ENCODE results near the gene ZNF280A. TPM values are rescaled to one million over a fixed set of nuclear protein-coding genes. Genes with fewer than 3 reads are reported as not detected.

Gene ZNF280A
- total RNA-seq, 1 experiment from 2014 or later, result 0.81 TPM

DNA sequence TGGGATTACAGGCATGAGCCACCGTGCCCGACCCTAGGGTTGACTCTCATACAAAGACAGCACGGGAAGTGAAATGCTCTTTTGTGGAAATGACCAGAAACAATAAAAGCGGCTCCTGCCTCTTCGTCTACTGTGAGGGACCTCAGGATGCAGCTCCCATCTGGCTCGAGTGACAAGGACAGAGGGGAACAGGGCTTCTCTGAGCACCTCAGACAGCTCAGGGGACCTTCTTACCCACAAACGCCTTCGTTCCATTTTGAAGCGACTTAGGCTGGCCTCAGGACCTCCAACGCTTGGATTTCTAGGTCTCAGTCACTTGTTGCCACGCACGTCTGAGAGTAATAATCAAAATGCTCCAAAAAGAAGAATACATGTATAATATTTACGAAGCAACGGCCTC is 36.5 kb upstream of the ZNF280A start:
- CTCF ChIA-PET, result no interaction called here
- H3K4me2 ChIP-seq (ENCODE audit: low read length), result no peak overlapping the region
- H2AFZ ChIP-seq (ENCODE audit: low read depth, low read length, poor library complexity, severe bottlenecking), result no peak overlapping the region
- RAD21 ChIA-PET (ENCODE audit: low non-redundant PET in 1 of 2, low total read pairs in 2 of 2, uncharacterized antibody in 2 of 2, unreplicated experiment in 2 of 2), result no interaction called here
- no peak overlapping the region for H3K27ac ChIP-seq (ENCODE audit: low read depth, low read length)
- intact Hi-C loops (cut with micrococcal nuclease), result no loop called here
- TF ChIP-seq CEBPB (IDR thresholded peaks at IDR 0.05; ENCODE audit: low read depth) (no peak), SIN3A (IDR thresholded peaks at IDR 0.05; ENCODE audit: low read depth) (no peak), JUND (IDR thresholded peaks at IDR 0.05) (no peak), EZH2phosphoT487 (IDR thresholded peaks at IDR 0.05; ENCODE audit: borderline replicate concordance) (no peak)
- TF ChIP-seq, protein P1, sequence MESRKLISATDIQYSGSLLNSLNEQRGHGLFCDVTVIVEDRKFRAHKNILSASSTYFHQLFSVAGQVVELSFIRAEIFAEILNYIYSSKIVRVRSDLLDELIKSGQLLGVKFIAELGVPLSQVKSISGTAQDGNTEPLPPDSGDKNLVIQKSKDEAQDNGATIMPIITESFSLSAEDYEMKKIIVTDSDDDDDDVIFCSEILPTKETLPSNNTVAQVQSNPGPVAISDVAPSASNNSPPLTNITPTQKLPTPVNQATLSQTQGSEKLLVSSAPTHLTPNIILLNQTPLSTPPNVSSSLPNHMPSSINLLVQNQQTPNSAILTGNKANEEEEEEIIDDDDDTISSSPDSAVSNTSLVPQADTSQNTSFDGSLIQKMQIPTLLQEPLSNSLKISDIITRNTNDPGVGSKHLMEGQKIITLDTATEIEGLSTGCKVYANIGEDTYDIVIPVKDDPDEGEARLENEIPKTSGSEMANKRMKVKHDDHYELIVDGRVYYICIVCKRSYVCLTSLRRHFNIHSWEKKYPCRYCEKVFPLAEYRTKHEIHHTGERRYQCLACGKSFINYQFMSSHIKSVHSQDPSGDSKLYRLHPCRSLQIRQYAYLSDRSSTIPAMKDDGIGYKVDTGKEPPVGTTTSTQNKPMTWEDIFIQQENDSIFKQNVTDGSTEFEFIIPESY (IDR thresholded peaks at IDR 0.05; ENCODE audit: extremely low read depth, insufficient replicate concordance, low read length), result no peak
- TF ChIP-seq, protein P2, sequence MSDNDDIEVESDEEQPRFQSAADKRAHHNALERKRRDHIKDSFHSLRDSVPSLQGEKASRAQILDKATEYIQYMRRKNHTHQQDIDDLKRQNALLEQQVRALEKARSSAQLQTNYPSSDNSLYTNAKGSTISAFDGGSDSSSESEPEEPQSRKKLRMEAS (IDR thresholded peaks at IDR 0.05), result no peak
- H3K36me3 ChIP-seq (ENCODE audit: control insufficient read depth in 1 of 2, insufficient read depth in 2 of 2, low read length in 2 of 2), result 0 out of 4 replicates have a peak, but pooled peaks cover 0 to 3% of the 10 kb centered on the region in 2 experiments
- H3K9me2 ChIP-seq (ENCODE audit: insufficient read depth), result no peaks in the 10 kb centered on the region
- H3K9ac ChIP-seq (ENCODE audit: low read length), result no peak overlapping the region
- no peaks in the 10 kb centered on the region for H3K9me3 ChIP-seq (ENCODE audit: control insufficient read depth in 1 of 2, insufficient read depth in 1 of 2, low read depth in 1 of 2, low read length in 2 of 2)
- H3K4me1 ChIP-seq (ENCODE audit: control insufficient read depth in 1 of 2, insufficient read depth in 2 of 2, low read length in 2 of 2), result peaks cover 0 to 11% of the 10 kb centered on the region in 2 experiments; a peak in 2 of 4 replicates
- POLR2A ChIA-PET, result no interaction called here
- no peaks in the 10 kb centered on the region for H4K20me1 ChIP-seq (ENCODE audit: insufficient read depth)
- no peaks in the 10 kb centered on the region for H3K79me2 ChIP-seq (ENCODE audit: insufficient read depth, low read length)
- DNase-seq (ENCODE audit: low read depth, low spot score) (no peak), ATAC-seq (no peak)
- no TSS peak for BruUV-seq (replicated peaks)
- H3K4me3 ChIP-seq (replicated peaks in 1 of 2; ENCODE audit: low read depth in 1 of 2, low read length in 2 of 2), result no peak overlapping the region
- no peaks in the 10 kb centered on the region for H3K27me3 ChIP-seq (ENCODE audit: insufficient read depth, low read length)

DNA sequence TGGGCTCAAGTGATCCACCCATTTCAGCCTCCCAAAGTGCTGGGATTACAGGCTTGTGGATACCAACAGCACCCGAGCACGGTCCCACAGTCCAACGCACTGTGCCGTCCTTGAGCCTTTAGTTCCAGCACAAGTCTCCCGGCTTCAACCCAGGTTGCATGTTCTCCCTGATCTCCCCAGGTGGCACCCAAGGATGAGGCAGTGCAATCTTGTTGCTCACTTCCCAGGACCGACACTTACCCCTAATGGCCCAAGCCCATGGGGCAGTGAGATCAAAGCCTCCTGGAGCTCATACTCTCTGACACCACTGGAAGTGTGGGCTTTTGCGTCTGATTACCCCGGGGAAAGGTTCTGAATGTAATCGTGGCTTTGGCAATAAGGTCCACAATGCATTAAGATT is 35.5 kb upstream of the ZNF280A start:
- H3K36me3 ChIP-seq (ENCODE audit: control insufficient read depth in 1 of 2, insufficient read depth in 2 of 2, low read length in 2 of 2), result 0 out of 4 replicates have a peak, but pooled peaks cover 0 to 3% of the 10 kb centered on the region in 2 experiments
- no peaks in the 10 kb centered on the region for H3K27me3 ChIP-seq (ENCODE audit: insufficient read depth, low read length)
- POLR2A ChIA-PET, result no interaction called here
- no peaks in the 10 kb centered on the region for H4K20me1 ChIP-seq (ENCODE audit: insufficient read depth)
- TF ChIP-seq EGR1 (IDR thresholded peaks at IDR 0.05; ENCODE audit: low read depth), result no peak
- TF ChIP-seq SIN3A (IDR thresholded peaks at IDR 0.05; ENCODE audit: low read depth), result no peak
- no peak for TF ChIP-seq EZH2 (IDR thresholded peaks at IDR 0.05)
- no peak for TF ChIP-seq ZNF274 (IDR thresholded peaks at IDR 0.05; ENCODE audit: low read depth, low read length)
- TF ChIP-seq ELF1 (IDR thresholded peaks at IDR 0.05; ENCODE audit: borderline replicate concordance, low read depth), result no peak
- no peak for TF ChIP-seq RAD21 (IDR thresholded peaks at IDR 0.05; ENCODE audit: low read depth)
- TF ChIP-seq, protein P2 (IDR thresholded peaks at IDR 0.05), result no peak
- H3K4me3 ChIP-seq (replicated peaks in 1 of 2; ENCODE audit: low read depth in 1 of 2, low read length in 2 of 2), result no peak overlapping the region
- H3K9me3 ChIP-seq (ENCODE audit: control insufficient read depth in 1 of 2, insufficient read depth in 1 of 2, low read depth in 1 of 2, low read length in 2 of 2), result no peaks in the 10 kb centered on the region
- H3K27ac ChIP-seq (ENCODE audit: low read depth, low read length), result no peak overlapping the region
- ATAC-seq (no peak), DNase-seq (ENCODE audit: low read depth, low spot score) (no peak)
- intact Hi-C loops (cut with micrococcal nuclease), result no loop called here
- H3K9ac ChIP-seq (ENCODE audit: low read length), result no peak overlapping the region
- H2AFZ ChIP-seq (ENCODE audit: low read depth, low read length, poor library complexity, severe bottlenecking), result no peak overlapping the region
- RAD21 ChIA-PET (ENCODE audit: low non-redundant PET in 1 of 2, low total read pairs in 2 of 2, uncharacterized antibody in 2 of 2, unreplicated experiment in 2 of 2), result no interaction called here
- no peak overlapping the region for H3K4me2 ChIP-seq (ENCODE audit: low read length)
- H3K79me2 ChIP-seq (ENCODE audit: insufficient read depth, low read length), result no peaks in the 10 kb centered on the region
- peaks cover 0 to 11% of the 10 kb centered on the region in 2 experiments; a peak in 2 of 4 replicates for H3K4me1 ChIP-seq (ENCODE audit: control insufficient read depth in 1 of 2, insufficient read depth in 2 of 2, low read length in 2 of 2)
- no TSS peak for BruUV-seq (replicated peaks)
- H3K9me2 ChIP-seq (ENCODE audit: insufficient read depth), result no peaks in the 10 kb centered on the region
- CTCF ChIA-PET, result interaction anchor here (0.9 kb wide), 1 partner anchor 21 kb away, joined by 4 read pairs; no protein-coding TSS in a partner anchor
